ENCODE measurements around the gene MDGA2. TPM values are rescaled to one million over a fixed set of nuclear protein-coding genes. Genes with fewer than 3 reads are reported as not detected.

MDGA2 gene
- total RNA-seq, 2 experiments from 2014 or later = not detected

DNA sequence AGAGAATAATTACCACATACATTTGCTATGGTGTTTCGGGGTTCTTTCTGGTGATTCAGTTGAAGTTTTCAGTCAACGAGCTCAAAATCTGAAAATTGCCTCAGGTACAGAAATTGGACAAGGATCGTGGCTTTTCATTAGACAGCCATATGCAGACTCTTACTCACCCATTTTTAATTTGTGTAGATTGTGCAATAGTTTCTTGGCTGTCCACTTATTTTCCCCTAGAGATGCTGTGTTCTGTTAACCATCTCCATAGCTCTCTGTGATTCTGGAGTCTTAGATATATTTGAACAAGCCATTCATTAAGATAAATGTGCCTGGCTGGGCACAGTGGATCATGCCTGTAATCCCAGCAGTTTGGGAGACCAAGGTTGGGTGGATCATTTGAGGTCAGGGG lies 526.7 kb downstream of the MDGA2 start:
- ATAC-seq (ENCODE audit: low read depth) (no peak), DNase-seq (no peak)
- no peaks in the 10 kb centered on the region for H3K36me3 Mint-ChIP-seq
- H3K27me3 Mint-ChIP-seq = no peaks in the 10 kb centered on the region
- no peaks in the 10 kb centered on the region for H3K9me3 Mint-ChIP-seq
- no peak overlapping the region for H3K4me3 Mint-ChIP-seq
- H3K4me1 Mint-ChIP-seq = no peaks in the 10 kb centered on the region
- no peak overlapping the region for H3K27ac Mint-ChIP-seq
- POLR2A ChIA-PET = no interaction called here

DNA sequence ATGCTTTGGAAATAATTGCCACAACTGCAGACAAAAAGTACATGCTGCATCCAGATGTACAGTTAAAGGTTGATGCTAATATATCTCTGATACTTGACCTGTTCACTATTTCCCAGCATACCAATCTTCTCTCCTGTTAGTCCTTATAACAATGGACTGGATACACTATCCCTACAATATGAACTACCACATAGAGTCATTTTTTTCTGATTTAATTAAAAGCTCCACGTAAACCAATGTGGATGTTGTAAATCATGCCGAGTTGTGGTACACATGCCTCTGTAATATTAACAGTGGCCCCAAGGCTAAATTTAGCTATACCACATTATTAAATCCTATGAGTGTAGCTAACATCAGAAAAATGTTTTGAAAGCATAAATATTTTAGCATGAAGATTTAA lies 554.8 kb downstream of the MDGA2 start:
- Mint-ChIP-seq H3K4me1 (no peaks in the 10 kb centered on the region), H3K27me3 (no peaks in the 10 kb centered on the region), H3K27ac (no peak overlapping the region), H3K9me3 (no peaks in the 10 kb centered on the region), H3K4me3 (no peak overlapping the region), H3K36me3 (no peaks in the 10 kb centered on the region)
- POLR2A ChIA-PET = no interaction called here
- ATAC-seq (ENCODE audit: low read depth) (no peak), DNase-seq (no peak)

GRCh38 chr14:47103771-47104170 lies 571.6 kb downstream of the MDGA2 start:
- POLR2A ChIA-PET = no interaction called here
- Mint-ChIP-seq H3K9me3 (no peaks in the 10 kb centered on the region), H3K36me3 (no peaks in the 10 kb centered on the region), H3K27ac (no peak overlapping the region), H3K4me1 (no peaks in the 10 kb centered on the region), H3K27me3 (no peaks in the 10 kb centered on the region), H3K4me3 (no peak overlapping the region)
- no peak for ATAC-seq (ENCODE audit: low read depth)
- no peak for DNase-seq

- DNase-seq (no peak), ATAC-seq (ENCODE audit: low read depth) (no peak)
- Mint-ChIP-seq H3K36me3 (no peaks in the 10 kb centered on the region), H3K27me3 (no peaks in the 10 kb centered on the region), H3K4me3 (no peak overlapping the region), H3K9me3 (no peaks in the 10 kb centered on the region), H3K4me1 (no peaks in the 10 kb centered on the region), H3K27ac (no peak overlapping the region)
- POLR2A ChIA-PET = no interaction called here
Observed at GRCh38 chr14:47102472-47102871, 572.9 kb downstream of the MDGA2 start.

- Mint-ChIP-seq H3K27ac (no peak overlapping the region), H3K4me3 (no peak overlapping the region), H3K4me1 (no peaks in the 10 kb centered on the region), H3K27me3 (no peaks in the 10 kb centered on the region), H3K36me3 (no peaks in the 10 kb centered on the region), H3K9me3 (no peaks in the 10 kb centered on the region)
- DNase-seq (no peak), ATAC-seq (ENCODE audit: low read depth) (no peak)
- POLR2A ChIA-PET = no interaction called here
Observed at GRCh38 chr14:47085678-47086077, 589.7 kb downstream of the MDGA2 start.

DNA sequence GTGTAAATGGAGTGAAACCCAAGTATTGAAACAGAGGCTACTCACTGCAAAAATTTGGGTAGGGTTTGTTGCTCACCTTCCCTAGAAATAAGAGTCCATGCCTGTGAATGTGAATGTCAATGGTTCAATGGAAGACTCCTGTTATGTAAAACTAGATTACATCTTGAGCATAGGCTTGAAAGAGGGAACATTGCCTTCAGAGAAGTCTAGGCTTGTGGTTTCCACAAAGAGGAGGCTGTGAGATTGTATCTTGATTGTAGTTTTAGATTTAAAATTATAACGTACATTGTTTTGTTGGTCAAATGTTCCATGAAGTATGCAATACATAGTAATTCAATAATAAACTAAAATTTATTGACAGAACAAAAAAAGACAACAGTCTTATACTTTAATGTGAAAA lies 610.1 kb downstream of the MDGA2 start:
- H3K36me3 Mint-ChIP-seq = no peaks in the 10 kb centered on the region
- ATAC-seq (ENCODE audit: low read depth) = no peak
- POLR2A ChIA-PET = no interaction called here

DNA sequence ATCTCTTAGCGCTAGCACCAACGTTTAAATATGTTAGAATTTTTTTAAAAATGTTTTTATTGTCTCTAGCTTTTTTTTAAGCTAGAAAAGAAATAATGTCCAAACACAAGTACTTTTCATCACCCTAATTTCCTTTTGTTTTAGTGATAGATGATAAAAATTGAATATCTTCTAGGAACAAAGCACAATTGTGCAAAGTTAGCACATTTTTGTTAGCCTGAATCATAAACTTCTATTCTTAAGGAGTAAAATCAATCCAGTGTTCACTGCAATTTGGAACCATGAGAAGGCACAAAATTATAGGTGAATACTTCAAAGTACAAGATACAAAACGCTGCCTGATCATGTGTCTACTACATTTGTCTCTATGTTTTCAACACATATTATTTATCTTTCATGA lies 615.4 kb downstream of the MDGA2 start:
- Mint-ChIP-seq H3K36me3 (no peaks in the 10 kb centered on the region), H3K4me1 (no peaks in the 10 kb centered on the region), H3K4me3 (no peak overlapping the region), H3K27ac (no peak overlapping the region), H3K27me3 (no peaks in the 10 kb centered on the region), H3K9me3 (peaks cover 3% of the 10 kb centered on the region)
- POLR2A ChIA-PET = no interaction called here
- no peak for DNase-seq
- ATAC-seq (ENCODE audit: low read depth) = no peak

More for the DNA sequence above, 610.1 kb downstream of the MDGA2 start:
- no peak for DNase-seq
- Mint-ChIP-seq H3K9me3 (peaks cover 4% of the 10 kb centered on the region), H3K4me1 (no peaks in the 10 kb centered on the region), H3K27me3 (no peaks in the 10 kb centered on the region), H3K27ac (no peak overlapping the region), H3K4me3 (no peak overlapping the region)

DNA sequence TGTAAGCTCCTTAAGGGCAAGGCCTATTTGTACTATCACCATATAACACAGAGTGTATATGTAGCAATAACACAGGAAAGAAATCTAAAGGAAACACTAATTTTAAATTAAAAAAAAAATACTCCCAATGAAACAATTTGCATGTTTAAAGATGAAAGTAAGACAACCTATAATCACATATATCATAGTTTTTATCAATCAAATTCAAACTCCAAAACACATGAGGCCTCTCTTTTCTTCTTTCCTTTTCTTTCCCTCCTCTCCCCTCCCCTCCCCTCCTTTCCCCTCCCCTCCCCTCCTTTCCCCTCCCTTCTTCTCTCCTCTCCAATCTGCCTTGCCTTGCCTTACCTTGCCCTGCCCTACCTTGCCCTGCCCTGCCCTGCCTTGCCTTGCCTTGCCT lies 618.0 kb downstream of the MDGA2 start:
- Mint-ChIP-seq H3K27ac (no peak overlapping the region), H3K9me3 (peaks cover 3% of the 10 kb centered on the region), H3K4me1 (no peaks in the 10 kb centered on the region), H3K4me3 (no peak overlapping the region), H3K36me3 (no peaks in the 10 kb centered on the region), H3K27me3 (no peaks in the 10 kb centered on the region)
- no peak for DNase-seq
- POLR2A ChIA-PET = no interaction called here
- ATAC-seq (ENCODE audit: low read depth) = no peak

- ATAC-seq (ENCODE audit: low read depth) (no peak), DNase-seq (no peak)
- Mint-ChIP-seq H3K9me3 (no peaks in the 10 kb centered on the region), H3K27me3 (no peaks in the 10 kb centered on the region), H3K4me1 (no peaks in the 10 kb centered on the region), H3K27ac (no peak overlapping the region), H3K4me3 (no peak overlapping the region), H3K36me3 (no peaks in the 10 kb centered on the region)
- POLR2A ChIA-PET = no interaction called here
Observed at GRCh38 chr14:47044841-47045240, 630.6 kb downstream of the MDGA2 start.

DNA sequence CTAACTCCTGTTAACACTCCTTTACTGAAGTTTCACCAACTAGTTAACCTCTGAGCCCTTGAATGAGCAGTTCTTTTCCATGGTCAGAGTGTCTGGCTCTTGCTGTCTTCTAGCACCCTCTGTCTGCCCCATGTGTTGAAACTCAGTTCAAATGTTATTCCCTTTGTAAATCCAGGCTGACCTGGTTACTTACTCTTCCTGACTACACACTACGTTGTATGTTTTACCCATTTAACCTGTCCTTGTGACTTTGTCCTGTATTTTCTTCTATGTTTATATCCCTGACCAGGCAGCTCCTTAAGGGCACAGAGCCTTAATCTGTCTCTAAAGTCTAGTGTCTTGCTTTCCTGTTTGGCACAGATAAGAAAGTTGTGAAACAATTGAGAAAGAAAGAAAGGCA lies 634.9 kb downstream of the MDGA2 start:
- H3K36me3 Mint-ChIP-seq = no peaks in the 10 kb centered on the region
- POLR2A ChIA-PET = no interaction called here
- no peaks in the 10 kb centered on the region for H3K4me1 Mint-ChIP-seq
- ATAC-seq (ENCODE audit: low read depth) = no peak
- no peak overlapping the region for H3K4me3 Mint-ChIP-seq
- no peaks in the 10 kb centered on the region for H3K9me3 Mint-ChIP-seq
- no peak overlapping the region for H3K27ac Mint-ChIP-seq
- no peaks in the 10 kb centered on the region for H3K27me3 Mint-ChIP-seq
- no peak for DNase-seq

- Mint-ChIP-seq H3K36me3 (no peaks in the 10 kb centered on the region), H3K27ac (no peak overlapping the region), H3K27me3 (no peaks in the 10 kb centered on the region), H3K9me3 (peaks cover 3% of the 10 kb centered on the region), H3K4me3 (no peak overlapping the region), H3K4me1 (no peaks in the 10 kb centered on the region)
- ATAC-seq (ENCODE audit: low read depth) (no peak), DNase-seq (no peak)
- POLR2A ChIA-PET = no interaction called here
Observed at GRCh38 chr14:47039336-47039735, 636.1 kb downstream of the MDGA2 start.

DNA sequence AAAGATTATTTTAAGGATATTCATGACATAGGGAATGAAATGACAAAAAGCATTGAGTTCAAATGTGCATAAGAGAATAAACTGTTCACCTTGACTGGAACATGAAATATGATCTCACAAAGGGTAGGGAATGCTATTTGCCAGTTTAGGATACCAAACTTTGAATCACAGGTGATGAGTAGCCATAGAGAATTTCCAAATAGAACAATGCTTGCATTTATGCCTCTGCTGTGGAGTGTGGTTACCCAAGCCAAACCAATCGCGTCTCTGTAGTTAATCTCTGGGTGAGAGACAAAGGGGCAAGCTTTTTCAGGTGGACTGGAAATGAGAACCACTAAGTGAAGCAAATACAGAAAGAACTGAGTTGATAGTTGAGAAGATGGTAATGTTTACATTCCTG lies 652.7 kb downstream of the MDGA2 start:
- H3K4me1 Mint-ChIP-seq = no peaks in the 10 kb centered on the region
- H3K27ac Mint-ChIP-seq = no peak overlapping the region
- no peaks in the 10 kb centered on the region for H3K27me3 Mint-ChIP-seq
- peaks cover 2% of the 10 kb centered on the region for H3K9me3 Mint-ChIP-seq
- no peak for DNase-seq
- H3K4me3 Mint-ChIP-seq = no peak overlapping the region
- no peak for ATAC-seq (ENCODE audit: low read depth)
- no peaks in the 10 kb centered on the region for H3K36me3 Mint-ChIP-seq
- POLR2A ChIA-PET = no interaction called here

DNA sequence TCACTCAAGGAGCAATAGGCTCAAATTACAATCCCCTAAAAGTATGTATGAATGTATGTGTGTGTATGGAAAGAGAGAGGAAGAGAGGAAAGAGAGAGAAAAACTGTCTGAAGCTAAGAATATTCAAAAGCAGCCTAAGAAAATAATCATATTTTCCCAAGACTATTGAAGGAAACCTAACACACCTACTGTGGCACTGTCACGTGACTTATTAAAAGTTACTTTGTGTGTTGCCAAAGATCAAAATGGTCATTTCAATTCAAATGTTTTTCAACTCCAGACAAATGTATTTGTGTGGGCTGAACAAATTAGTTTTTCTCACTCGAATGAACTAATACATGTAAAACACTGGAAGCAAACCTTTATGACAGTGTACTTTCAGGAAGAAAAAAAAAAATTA lies 654.9 kb downstream of the MDGA2 start:
- DNase-seq (no peak), ATAC-seq (ENCODE audit: low read depth) (no peak)
- Mint-ChIP-seq H3K36me3 (no peaks in the 10 kb centered on the region), H3K4me3 (no peak overlapping the region), H3K27me3 (no peaks in the 10 kb centered on the region), H3K9me3 (peaks cover 2% of the 10 kb centered on the region), H3K4me1 (no peaks in the 10 kb centered on the region), H3K27ac (no peak overlapping the region)
- POLR2A ChIA-PET = no interaction called here

GRCh38 chr14:47012533-47013280 lies 662.7 kb downstream of the MDGA2 start:
- H3K9me3 Mint-ChIP-seq = peaks cover 1% of the 10 kb centered on the region
- H3K4me1 Mint-ChIP-seq = no peaks in the 10 kb centered on the region
- POLR2A ChIA-PET = no interaction called here
- DNase-seq (no peak), ATAC-seq (ENCODE audit: low read depth) (no peak)
- no peaks in the 10 kb centered on the region for H3K36me3 Mint-ChIP-seq
- H3K27me3 Mint-ChIP-seq = no peaks in the 10 kb centered on the region
- no peak overlapping the region for H3K4me3 Mint-ChIP-seq
- H3K27ac Mint-ChIP-seq = no peak overlapping the region

DNA sequence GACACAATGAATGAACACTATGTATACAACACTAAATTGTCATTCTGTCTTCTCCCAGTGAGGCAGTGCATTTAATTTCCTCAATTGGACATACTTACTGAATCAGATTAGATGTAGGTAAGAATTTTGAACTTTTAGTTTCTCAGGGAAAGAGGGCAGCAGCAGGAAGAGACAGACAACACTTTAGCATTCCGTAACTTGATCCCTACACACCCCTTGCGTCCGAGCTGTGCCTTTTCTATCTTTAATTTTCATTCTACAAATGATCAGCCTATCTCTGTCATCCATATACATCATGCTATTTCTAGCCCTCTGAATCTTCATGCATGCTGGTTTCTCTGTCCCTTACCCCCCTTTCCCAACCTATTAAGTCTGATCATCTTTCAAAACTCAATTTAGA lies 665.8 kb downstream of the MDGA2 start:
- ATAC-seq (ENCODE audit: low read depth) (no peak), DNase-seq (no peak)
- POLR2A ChIA-PET = no interaction called here
- Mint-ChIP-seq H3K36me3 (no peaks in the 10 kb centered on the region), H3K9me3 (peaks cover 1% of the 10 kb centered on the region), H3K27me3 (no peaks in the 10 kb centered on the region), H3K27ac (no peak overlapping the region), H3K4me1 (no peaks in the 10 kb centered on the region), H3K4me3 (no peak overlapping the region)

Data from activated naive CD8-positive, alpha-beta T cell treated with anti-CD3 and anti-CD28 coated beads, Interleukin-2, amount 10 ng/mL, durations not matched to agents 7 days and 5 days (primary cell).